OCI-LY3 (cell line): ENCODE data around the gene PPIL1.

Experiments
- EZH2phosphoT487 ChIP-seq: fragments of 200-600 bp; shearing (Covaris generic); IDR thresholded peaks from 2 replicates; pipeline ENCODE4 v1.6.1; 2018; ENCODE audit warnings: antibody characterized with exemption, mixed run types, low read depth
- TF ChIP-seq, protein P1 (sequence below): fragments of 200-600, 300-600 bp; sonication (generic); IDR thresholded peaks from 2 replicates; pipeline ENCODE4 v1.5.1; 2014; ENCODE audit warnings: antibody characterized with exemption, low read length, low read depth

DNA sequence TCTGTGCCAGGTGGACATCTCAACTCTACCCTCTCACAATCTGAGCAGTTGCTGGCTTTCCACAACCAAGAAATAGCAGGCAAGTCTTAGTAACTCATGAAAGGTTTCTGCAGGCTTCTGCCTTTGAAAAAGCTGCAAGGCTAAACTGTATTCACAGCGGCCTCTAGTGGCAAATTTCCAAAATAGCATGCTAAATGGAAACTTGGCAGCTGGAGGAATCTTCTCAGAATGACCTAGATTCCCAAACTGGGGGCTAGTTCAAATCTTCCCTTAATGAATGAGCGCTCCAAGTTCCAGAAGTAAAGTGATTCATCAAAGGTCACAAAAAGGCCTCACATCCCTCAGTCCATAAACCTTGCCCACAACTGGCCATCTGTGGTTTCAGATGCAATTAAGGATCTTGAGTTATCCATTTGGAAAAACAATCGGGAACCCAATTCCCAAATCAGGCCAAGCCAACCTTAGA lies 23.4 kb downstream of the PPIL1 start:
- no peak for TF ChIP-seq EZH2phosphoT487
- TF ChIP-seq, protein P1, sequence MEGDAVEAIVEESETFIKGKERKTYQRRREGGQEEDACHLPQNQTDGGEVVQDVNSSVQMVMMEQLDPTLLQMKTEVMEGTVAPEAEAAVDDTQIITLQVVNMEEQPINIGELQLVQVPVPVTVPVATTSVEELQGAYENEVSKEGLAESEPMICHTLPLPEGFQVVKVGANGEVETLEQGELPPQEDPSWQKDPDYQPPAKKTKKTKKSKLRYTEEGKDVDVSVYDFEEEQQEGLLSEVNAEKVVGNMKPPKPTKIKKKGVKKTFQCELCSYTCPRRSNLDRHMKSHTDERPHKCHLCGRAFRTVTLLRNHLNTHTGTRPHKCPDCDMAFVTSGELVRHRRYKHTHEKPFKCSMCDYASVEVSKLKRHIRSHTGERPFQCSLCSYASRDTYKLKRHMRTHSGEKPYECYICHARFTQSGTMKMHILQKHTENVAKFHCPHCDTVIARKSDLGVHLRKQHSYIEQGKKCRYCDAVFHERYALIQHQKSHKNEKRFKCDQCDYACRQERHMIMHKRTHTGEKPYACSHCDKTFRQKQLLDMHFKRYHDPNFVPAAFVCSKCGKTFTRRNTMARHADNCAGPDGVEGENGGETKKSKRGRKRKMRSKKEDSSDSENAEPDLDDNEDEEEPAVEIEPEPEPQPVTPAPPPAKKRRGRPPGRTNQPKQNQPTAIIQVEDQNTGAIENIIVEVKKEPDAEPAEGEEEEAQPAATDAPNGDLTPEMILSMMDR, result peak; percentile 93
